Activated naive CD4-positive, alpha-beta T cell treated with anti-CD3 and anti-CD28 coated beads, Interleukin-2, amount 10 ng/mL, durations not matched to agents 7 days and 5 days (primary cell): ENCODE measurements around the gene REEP2.
"Not testable (repeated sequence)": the region's sequence is repeated elsewhere in the genome, so short reads cannot be mapped to it uniquely, and the experiment has no call there.

Source experiments
- CTCF ChIA-PET: fragments of 350-600 bp; sonication (Branson Sonifier 250); formaldehyde crosslinking; loops from one replicate; lab custom pipeline; 2021; ENCODE audit warnings: antibody characterized with exemption; lab: Charles Lee
- DNase-seq: peaks from one replicate; pipeline ENCODE4 v3.0.0-alpha.2; 2020
- H3K27ac Mint-ChIP-seq: one replicate; pipeline ENCODE4 v1.8.0; 2021; ENCODE audit warnings: mild to moderate bottlenecking, moderate library complexity, mixed read lengths
- H3K27me3 Mint-ChIP-seq: one replicate; pipeline ENCODE4 v1.8.0; 2021; ENCODE audit warnings: mild to moderate bottlenecking, mixed read lengths
- H3K36me3 Mint-ChIP-seq: one replicate; pipeline ENCODE4 v1.8.0; 2021; ENCODE audit warnings: mixed read lengths
- H3K4me1 Mint-ChIP-seq: one replicate; pipeline ENCODE4 v1.8.0; 2021; ENCODE audit warnings: mixed read lengths
- H3K4me3 Mint-ChIP-seq: one replicate; pipeline ENCODE4 v1.8.0; 2021; ENCODE audit warnings: mild to moderate bottlenecking, moderate library complexity, mixed read lengths
- H3K9me3 Mint-ChIP-seq: one replicate; pipeline ENCODE4 v1.8.0; 2021; ENCODE audit warnings: mixed read lengths

REEP2 gene

GRCh38 chr5:138438724-138439476 lies at the start of gene REEP2:
Gene REEP2 (plus strand): TSS chr5:138439057. CDS start chr5:138439209, 152 bp downstream.
- CTCF ChIA-PET = interaction anchor here (1.2 to 3.2 kb wide), 3 partner anchors 11 to 109 kb away, joined by 3 to 16 read pairs (median 4); no protein-coding TSS in a partner anchor
- Mint-ChIP-seq H3K4me3 (peak within 1 kb of the TSS; percentile 73), H3K36me3 (peaks cover 21% of the 10 kb centered on the region), H3K4me1 (peaks cover 14% of the 10 kb centered on the region), H3K27ac (no peak within 1 kb of the TSS), H3K27me3 (peaks cover 23% of the 10 kb centered on the region), H3K9me3 (no peaks in the 10 kb centered on the region)
- DNase-seq = peak; percentile 71

GRCh38 chr5:138389332-138389731 lies 49.5 kb upstream of the REEP2 start:
- H3K9me3 Mint-ChIP-seq = no peaks in the 10 kb centered on the region
- peaks cover 37% of the 10 kb centered on the region for H3K36me3 Mint-ChIP-seq
- no peak overlapping the region for H3K4me3 Mint-ChIP-seq
- CTCF ChIA-PET = no interaction called here
- no peaks in the 10 kb centered on the region for H3K27me3 Mint-ChIP-seq
- no peak overlapping the region for H3K27ac Mint-ChIP-seq
- no peaks in the 10 kb centered on the region for H3K4me1 Mint-ChIP-seq
- DNase-seq = no peak

- H3K4me3 Mint-ChIP-seq, H3K9me3 Mint-ChIP-seq, H3K4me1 Mint-ChIP-seq, DNase-seq, CTCF ChIA-PET, H3K27ac Mint-ChIP-seq, H3K27me3 Mint-ChIP-seq: not testable (repeated sequence)
- H3K36me3 Mint-ChIP-seq = peaks cover 43% of the 10 kb centered on the region
These were observed 48.9 kb upstream of the REEP2 start for GRCh38 chr5:138389911-138390310.

- Mint-ChIP-seq H3K27me3 (no peaks in the 10 kb centered on the region), H3K27ac (no peak overlapping the region), H3K36me3 (peaks cover 44% of the 10 kb centered on the region), H3K4me3 (no peak overlapping the region), H3K9me3 (no peaks in the 10 kb centered on the region), H3K4me1 (no peaks in the 10 kb centered on the region)
- DNase-seq = no peak
- CTCF ChIA-PET = no interaction called here
These were observed 46.9 kb upstream of the REEP2 start for GRCh38 chr5:138391859-138392386.

- no peaks in the 10 kb centered on the region for H3K9me3 Mint-ChIP-seq
- H3K4me3 Mint-ChIP-seq = no peak overlapping the region
- DNase-seq = no peak
- CTCF ChIA-PET = interaction anchor here (0.9 kb wide), 1 partner anchor 180 kb away, joined by 3 read pairs; no protein-coding TSS in a partner anchor
- peaks cover 53% of the 10 kb centered on the region for H3K36me3 Mint-ChIP-seq
- H3K27ac Mint-ChIP-seq = no peak overlapping the region
- H3K4me1 Mint-ChIP-seq = peaks cover 13% of the 10 kb centered on the region
- no peaks in the 10 kb centered on the region for H3K27me3 Mint-ChIP-seq
These were observed 36.2 kb upstream of the REEP2 start for GRCh38 chr5:138402640-138403039.

- CTCF ChIA-PET = interaction anchor here (1.3 kb wide), 1 partner anchor 94 kb away, joined by 3 read pairs; no protein-coding TSS in a partner anchor
- Mint-ChIP-seq H3K27me3 (no peaks in the 10 kb centered on the region), H3K9me3 (no peaks in the 10 kb centered on the region), H3K4me1 (peaks cover 6% of the 10 kb centered on the region), H3K4me3 (no peak overlapping the region), H3K36me3 (peaks cover 39% of the 10 kb centered on the region), H3K27ac (peak overlapping the region; percentile 17)
- DNase-seq = peak; percentile 29
These were observed 30.8 kb upstream of the REEP2 start for GRCh38 chr5:138408023-138408422.

- H3K27me3 Mint-ChIP-seq, H3K9me3 Mint-ChIP-seq, H3K4me1 Mint-ChIP-seq, H3K4me3 Mint-ChIP-seq, H3K27ac Mint-ChIP-seq: not testable (repeated sequence)
- peak; percentile 52 for DNase-seq
- H3K36me3 Mint-ChIP-seq = peaks cover 41% of the 10 kb centered on the region
- CTCF ChIA-PET = interaction anchor here (0.7 to 1.0 kb wide), 4 partner anchors 57 to 232 kb away, joined by 3 to 6 read pairs (median 3); partner anchors contain the start of genes CDC25C, KDM3B and KIF20A
These were observed 27.7 kb upstream of the REEP2 start for GRCh38 chr5:138410996-138411640.

- DNase-seq = no peak
- Mint-ChIP-seq H3K36me3 (peaks cover 54% of the 10 kb centered on the region), H3K27me3 (no peaks in the 10 kb centered on the region), H3K4me3 (no peak overlapping the region), H3K9me3 (no peaks in the 10 kb centered on the region), H3K27ac (no peak overlapping the region), H3K4me1 (no peaks in the 10 kb centered on the region)
- CTCF ChIA-PET = no interaction called here
These were observed 20.4 kb upstream of the REEP2 start for GRCh38 chr5:138418444-138418843.

- CTCF ChIA-PET = no interaction called here
- Mint-ChIP-seq H3K36me3 (peaks cover 66% of the 10 kb centered on the region), H3K4me3 (no peak overlapping the region), H3K27me3 (no peaks in the 10 kb centered on the region), H3K4me1 (no peaks in the 10 kb centered on the region), H3K27ac (peak overlapping the region; percentile 26), H3K9me3 (no peaks in the 10 kb centered on the region)
- DNase-seq = no peak
These were observed 13.8 kb upstream of the REEP2 start for GRCh38 chr5:138425079-138425478.

- H3K27ac Mint-ChIP-seq = no peak overlapping the region
- no peaks in the 10 kb centered on the region for H3K9me3 Mint-ChIP-seq
- H3K36me3 Mint-ChIP-seq = peaks cover 31% of the 10 kb centered on the region
- peaks cover 23% of the 10 kb centered on the region for H3K27me3 Mint-ChIP-seq
- no peak for DNase-seq
- CTCF ChIA-PET = interaction anchor here (2.9 kb wide), 1 partner anchor 12 kb away, joined by 9 read pairs; no protein-coding TSS in a partner anchor
- H3K4me3 Mint-ChIP-seq = no peak overlapping the region
- H3K4me1 Mint-ChIP-seq = peaks cover 14% of the 10 kb centered on the region
These were observed 2.9 kb upstream of the REEP2 start for GRCh38 chr5:138435943-138436342.

GRCh38 chr5:138438003-138438723 lies 694 bp upstream of the REEP2 start:
- CTCF ChIA-PET = interaction anchor here (1.1 to 3.2 kb wide), 4 partner anchors 11 to 110 kb away, joined by 3 to 16 read pairs (median 4); no protein-coding TSS in a partner anchor
- peaks cover 14% of the 10 kb centered on the region for H3K4me1 Mint-ChIP-seq

GRCh38 chr5:138439477-138440158 lies 761 bp downstream of the REEP2 start:
- H3K9me3 Mint-ChIP-seq = no peaks in the 10 kb centered on the region
- CTCF ChIA-PET = interaction anchor here (3.2 kb wide), 1 partner anchor 10 kb away, joined by 16 read pairs; no protein-coding TSS in a partner anchor
- peaks cover 14% of the 10 kb centered on the region for H3K4me1 Mint-ChIP-seq
- DNase-seq = no peak
- H3K27me3 Mint-ChIP-seq = peaks cover 23% of the 10 kb centered on the region
- H3K36me3 Mint-ChIP-seq = peaks cover 20% of the 10 kb centered on the region
- H3K27ac Mint-ChIP-seq = no peak overlapping the region
- peak overlapping the region; percentile 73 for H3K4me3 Mint-ChIP-seq

More at GRCh38 chr5:138438003-138438723, 694 bp upstream of the REEP2 start:
- Mint-ChIP-seq H3K27me3 (peaks cover 23% of the 10 kb centered on the region), H3K36me3 (peaks cover 21% of the 10 kb centered on the region), H3K9me3 (no peaks in the 10 kb centered on the region), H3K27ac (no peak overlapping the region), H3K4me3 (peak overlapping the region; percentile 71)
- DNase-seq = no peak
